Hepatocyte (in vitro differentiated cells): ENCODE measurements around the gene DMRTC2. TPM values are rescaled to one million over a fixed set of nuclear protein-coding genes. Genes with fewer than 3 reads are reported as not detected.
"Not testable (repeated sequence)": the region's sequence is repeated elsewhere in the genome, so short reads cannot be mapped to it uniquely, and the experiment has no call there.

Source experiments
- DNase-seq: peaks from one replicate; pipeline ENCODE4 v3.0.0-alpha.2; 2016; ENCODE audit warnings: low spot score
- H2AFZ ChIP-seq: fragments of 200-600 bp; sonication (generic); 2 replicates; pipeline ENCODE4 v1.6.0; 2016; ENCODE audit warnings: antibody characterized with exemption, mild to moderate bottlenecking
- H3K27ac ChIP-seq: fragments of 200-600 bp; sonication (generic); 2 replicates; pipeline ENCODE4 v1.5.1; 2016; ENCODE audit warnings: mild to moderate bottlenecking
- H3K27me3 ChIP-seq: fragments of 200-600 bp; sonication (generic); 2 replicates; pipeline ENCODE4 v1.6.1; 2016
- H3K36me3 ChIP-seq: fragments of 200-600 bp; sonication (generic); replicated peaks from 2 replicates; pipeline ENCODE4 v1.5.1; 2016; ENCODE audit warnings: low read depth; ENCODE audit not compliant: insufficient read depth
- H3K4me1 ChIP-seq: fragments of 200-600 bp; sonication (generic); 2 replicates; pipeline ENCODE4 v1.5.1; 2016; ENCODE audit warnings: mild to moderate bottlenecking, moderate library complexity; ENCODE audit not compliant: insufficient read depth
- H3K4me2 ChIP-seq: fragments of 200-600 bp; sonication (generic); 2 replicates; pipeline ENCODE4 v1.6.0; 2016
- H3K4me3 ChIP-seq: fragments of 200-600 bp; sonication (generic); 2 replicates; pipeline ENCODE4 v1.5.1; 2016; ENCODE audit warnings: mild to moderate bottlenecking
- H3K79me2 ChIP-seq: fragments of 200-600 bp; sonication (generic); 2 replicates; pipeline ENCODE4 v1.6.0; 2017; ENCODE audit warnings: mild to moderate bottlenecking
- H3K9me2 ChIP-seq: fragments of 200-600 bp; sonication (generic); replicated peaks from 2 replicates; pipeline ENCODE4 v1.6.0; 2017; ENCODE audit warnings: mild to moderate bottlenecking; ENCODE audit not compliant: insufficient read depth
- H3K9me3 ChIP-seq: fragments of 200-600 bp; sonication (generic); 2 replicates; pipeline ENCODE4 v1.5.1; 2016; ENCODE audit warnings: low read depth, mild to moderate bottlenecking
- H4K20me1 ChIP-seq: fragments of 200-600 bp; sonication (generic); 2 replicates; pipeline ENCODE4 v1.6.0; 2016; ENCODE audit warnings: mild to moderate bottlenecking; ENCODE audit not compliant: insufficient read depth, poor library complexity, severe bottlenecking
- EZH2 ChIP-seq: fragments of 200-600 bp; sonication (generic); IDR thresholded peaks from 2 replicates; pipeline ENCODE4 v1.6.1; 2016; ENCODE audit warnings: antibody characterized with exemption, mild to moderate bottlenecking, borderline replicate concordance
- EZH2phosphoT487 ChIP-seq: fragments of 200-600 bp; sonication (generic); IDR thresholded peaks from one replicate; pipeline ENCODE4 v1.6.1; 2018; ENCODE audit warnings: antibody characterized with exemption, mild to moderate bottlenecking, low read depth, moderate library complexity; ENCODE audit not compliant: unreplicated experiment, severe bottlenecking
- WGBS: methylation state at CpG from one replicate; pipeline ENCODE4 v1.1.6; 2016; ENCODE audit warnings: low lambda C conversion rate; ENCODE audit errors: missing lambda C conversion rate; 5-methylcytosine and 5-hydroxymethylcytosine counted together
- polyA plus RNA-seq: library from polyadenylated mRNA; unstranded; fragments of >200 nt; fragmentation: Nextera tagmentation; extraction: Ambion mirVana; gene quantifications from 2 replicates; pipeline ENCODE4 v1.2.1, GENCODE V29; 2016
- total RNA-seq: library from RNA; depleted of rRNA; stranded (reverse); fragments of >200 nt; gene quantifications from 2 replicates; pipeline ENCODE4 v1.2.3, GENCODE V29; 2014
- TF ChIP-seq, protein P1 (sequence below): fragments of 200-600 bp; sonication (generic); IDR thresholded peaks from 2 replicates; pipeline ENCODE4 v1.5.1; 2016; ENCODE audit warnings: antibody characterized with exemption, mild to moderate bottlenecking; ENCODE audit not compliant: poor library complexity

The DMRTC2 gene
- total and polyA plus RNA-seq, 2 experiments from 2014 or later: not detected

GRCh38 chr19:41872775-41873647, 28.2 kb downstream of the DMRTC2 start:
- 47% methylated on average over 18 of the region's 18 CpGs for WGBS
- no peak overlapping the region for H3K4me3 ChIP-seq
- no peaks in the 10 kb centered on the region for H3K4me1 ChIP-seq
- TF ChIP-seq EZH2: no peak
- TF ChIP-seq, protein P1, sequence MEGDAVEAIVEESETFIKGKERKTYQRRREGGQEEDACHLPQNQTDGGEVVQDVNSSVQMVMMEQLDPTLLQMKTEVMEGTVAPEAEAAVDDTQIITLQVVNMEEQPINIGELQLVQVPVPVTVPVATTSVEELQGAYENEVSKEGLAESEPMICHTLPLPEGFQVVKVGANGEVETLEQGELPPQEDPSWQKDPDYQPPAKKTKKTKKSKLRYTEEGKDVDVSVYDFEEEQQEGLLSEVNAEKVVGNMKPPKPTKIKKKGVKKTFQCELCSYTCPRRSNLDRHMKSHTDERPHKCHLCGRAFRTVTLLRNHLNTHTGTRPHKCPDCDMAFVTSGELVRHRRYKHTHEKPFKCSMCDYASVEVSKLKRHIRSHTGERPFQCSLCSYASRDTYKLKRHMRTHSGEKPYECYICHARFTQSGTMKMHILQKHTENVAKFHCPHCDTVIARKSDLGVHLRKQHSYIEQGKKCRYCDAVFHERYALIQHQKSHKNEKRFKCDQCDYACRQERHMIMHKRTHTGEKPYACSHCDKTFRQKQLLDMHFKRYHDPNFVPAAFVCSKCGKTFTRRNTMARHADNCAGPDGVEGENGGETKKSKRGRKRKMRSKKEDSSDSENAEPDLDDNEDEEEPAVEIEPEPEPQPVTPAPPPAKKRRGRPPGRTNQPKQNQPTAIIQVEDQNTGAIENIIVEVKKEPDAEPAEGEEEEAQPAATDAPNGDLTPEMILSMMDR: peak; percentile 76
- no peaks in the 10 kb centered on the region for H3K27me3 ChIP-seq
- DNase-seq: peak; percentile 88
- peaks cover 32% of the 10 kb centered on the region for H4K20me1 ChIP-seq
- H3K4me2 ChIP-seq: no peak overlapping the region
- H3K36me3 ChIP-seq: no peaks in the 10 kb centered on the region
- H2AFZ ChIP-seq: no peak overlapping the region
- no peak overlapping the region for H3K27ac ChIP-seq
- H3K9me2 ChIP-seq: no peaks in the 10 kb centered on the region
- no peaks in the 10 kb centered on the region for H3K9me3 ChIP-seq
- peaks cover 2% of the 10 kb centered on the region for H3K79me2 ChIP-seq

- not testable (repeated sequence) for H3K27me3 ChIP-seq, DNase-seq, H2AFZ ChIP-seq, H3K4me1 ChIP-seq, H3K9me3 ChIP-seq, H3K4me2 ChIP-seq, H4K20me1 ChIP-seq, H3K36me3 ChIP-seq, H3K27ac ChIP-seq, H3K9me2 ChIP-seq, H3K79me2 ChIP-seq, H3K4me3 ChIP-seq
- WGBS: 88% methylated on average over 3 of the region's 3 CpGs
These were observed 31.1 kb downstream of the DMRTC2 start for GRCh38 chr19:41875973-41876372.

DNA sequence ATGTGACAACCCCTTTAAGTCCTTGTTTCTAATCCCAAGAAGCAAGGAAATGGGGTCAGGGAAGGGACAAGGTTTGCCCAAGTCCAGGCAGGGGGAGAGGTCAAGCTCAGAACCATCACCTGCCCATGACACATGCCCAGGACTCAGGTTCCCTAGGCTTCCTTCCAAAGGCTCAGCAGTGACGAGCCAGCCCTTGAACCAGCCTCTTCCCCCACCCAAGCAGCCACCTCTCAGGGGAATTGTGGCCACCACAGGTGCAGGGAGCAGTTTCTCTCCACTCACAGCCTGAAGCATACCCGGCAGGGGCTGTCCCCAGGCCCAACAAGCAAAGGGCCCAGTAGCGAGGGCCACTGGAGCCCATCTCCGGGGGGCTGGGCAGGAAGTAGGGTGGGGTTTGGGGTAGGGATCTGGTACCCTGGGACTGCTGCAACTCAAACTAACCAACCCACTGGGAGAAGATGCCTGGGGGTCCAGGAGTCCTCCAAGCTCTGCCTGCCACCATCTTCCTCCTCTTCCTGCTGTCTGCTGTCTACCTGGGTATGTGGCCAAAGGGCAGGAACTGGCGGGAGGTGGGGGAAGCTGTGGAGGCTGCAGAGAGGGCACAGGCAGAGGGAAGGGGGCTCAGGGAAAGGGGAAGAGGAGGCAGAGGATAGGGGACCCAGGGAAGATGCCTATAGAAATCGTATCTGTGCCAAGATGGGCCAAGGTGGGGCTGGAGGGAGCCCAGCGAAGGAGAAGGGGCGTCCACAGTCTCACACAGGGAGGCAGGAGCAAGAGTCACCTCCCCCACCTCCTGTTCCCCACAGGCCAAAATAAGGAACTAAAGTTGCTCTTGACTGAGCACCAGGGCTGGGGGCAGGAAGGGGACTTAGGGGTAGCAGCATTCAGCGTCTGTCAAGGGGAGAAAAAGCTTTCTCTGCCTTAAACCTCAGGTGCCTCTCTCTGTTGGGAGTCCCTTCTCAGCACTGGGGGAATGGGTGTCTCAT, 32.3 kb downstream of the DMRTC2 start, which contains the start of gene CD79A:
TSS of gene CD79A (plus strand) at position 433 of the 986 bp plus-strand sequence. CDS start at position 459, 26 bp downstream.
- Histone ChIP-seq H3K9me2 (no peaks in the 10 kb centered on the region), H3K9me3 (no peaks in the 10 kb centered on the region), H3K4me2 (no peak within 1 kb of the TSS), H4K20me1 (no peaks in the 10 kb centered on the region), H2AFZ (no peak within 1 kb of the TSS), H3K27me3 (no peaks in the 10 kb centered on the region), H3K4me1 (no peaks in the 10 kb centered on the region), H3K4me3 (no peak within 1 kb of the TSS), H3K27ac (no peak within 1 kb of the TSS), H3K79me2 (no peaks in the 10 kb centered on the region), H3K36me3 (no peaks in the 10 kb centered on the region)
- 74% methylated on average over 9 of the region's 9 CpGs for WGBS
- no peak for TF ChIP-seq EZH2phosphoT487
- no peak for TF ChIP-seq EZH2
- TF ChIP-seq, protein P1: no peak
- DNase-seq: no peak
